ENCODE measurements around the gene ZNF319.

Gene ZNF319

DNA sequence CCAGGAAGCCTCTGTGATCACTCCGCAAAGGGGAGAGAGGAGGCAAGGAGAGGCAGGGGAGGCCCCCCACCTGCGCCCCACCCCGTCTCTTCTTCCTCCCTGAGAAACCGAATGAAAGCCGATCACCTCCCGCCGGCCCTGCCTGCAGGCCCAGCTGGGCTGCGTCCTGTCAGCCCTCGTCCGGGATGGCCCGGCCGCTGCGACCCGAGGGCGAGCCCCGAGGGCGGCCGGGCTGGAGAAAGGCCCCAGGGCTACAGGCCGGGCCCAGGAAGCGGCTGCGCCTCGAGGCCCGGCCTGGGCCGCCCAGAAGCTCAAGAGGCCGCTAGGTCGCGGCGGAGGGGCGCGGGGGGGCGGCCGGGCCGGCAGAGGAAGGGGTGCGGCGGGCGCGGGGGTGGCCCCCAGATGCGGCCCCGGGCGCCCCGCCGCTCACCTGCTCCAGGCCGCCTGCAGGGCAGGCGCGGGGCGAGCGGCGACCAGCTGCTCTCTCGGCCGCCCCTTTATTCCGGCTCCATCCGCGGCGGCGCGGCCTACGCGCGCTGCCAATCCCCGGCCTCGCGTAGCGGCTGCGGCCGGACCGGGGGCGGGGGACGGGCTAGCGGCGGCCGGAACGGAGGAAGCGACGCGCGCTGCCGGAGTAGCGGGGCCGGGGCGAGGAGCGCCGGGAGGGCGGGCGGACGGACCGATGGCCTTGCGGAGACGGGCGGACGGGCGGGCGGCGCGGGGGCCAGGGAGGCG, at the start of gene ZNF319:
Gene ZNF319, minus strand, starts transcription at position 702 of the 735 bp plus-strand sequence. CDS start 2,407 bp downstream, outside the sequence.
- DNase-seq = no peak

DNA sequence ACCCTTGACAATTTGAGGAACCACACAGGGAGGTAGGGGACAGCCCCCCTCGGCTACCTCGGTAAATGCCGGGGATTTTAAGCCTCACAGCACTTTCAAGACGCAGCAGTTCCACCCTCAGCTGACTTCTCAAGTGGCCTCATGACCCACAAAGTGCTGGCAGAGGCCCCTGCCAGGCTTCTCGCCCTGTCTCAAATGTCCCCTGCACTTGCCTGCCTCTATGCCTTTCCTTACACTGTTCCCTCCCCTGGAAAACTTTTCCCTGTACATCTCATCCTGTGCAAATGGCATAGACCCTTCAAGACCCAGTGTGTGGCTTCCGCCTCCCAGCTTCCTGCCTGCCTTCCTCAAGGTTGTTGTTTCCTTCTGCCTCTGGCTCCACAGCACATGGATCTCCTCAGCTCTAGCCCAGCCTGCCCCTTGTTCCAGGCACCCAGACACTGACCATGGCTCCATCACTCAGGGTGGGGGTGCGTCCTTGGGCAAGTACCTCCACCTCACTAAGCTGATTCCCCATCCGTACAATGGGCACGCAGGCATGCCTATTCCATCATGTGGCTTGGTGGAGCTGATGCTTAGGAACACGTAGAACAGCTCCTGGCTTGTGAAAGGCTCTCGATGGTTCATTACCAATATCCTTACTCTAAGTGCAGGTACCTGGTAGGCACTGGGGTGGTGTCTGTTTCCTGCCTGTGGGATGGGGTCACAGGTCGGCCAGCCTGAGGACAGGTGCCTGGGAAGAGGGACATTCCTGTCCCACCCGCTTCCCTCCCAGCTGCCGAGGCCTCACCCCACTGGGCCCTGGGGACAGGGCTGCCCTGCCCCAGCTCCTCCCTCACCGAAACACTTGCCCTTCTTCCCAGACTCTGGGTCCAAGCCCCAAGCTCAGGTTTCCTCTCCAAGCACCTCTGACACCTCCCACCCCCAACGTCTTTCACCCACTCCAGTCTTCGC, 49.0 kb upstream of the ZNF319 start:
- no peak for DNase-seq

DNA sequence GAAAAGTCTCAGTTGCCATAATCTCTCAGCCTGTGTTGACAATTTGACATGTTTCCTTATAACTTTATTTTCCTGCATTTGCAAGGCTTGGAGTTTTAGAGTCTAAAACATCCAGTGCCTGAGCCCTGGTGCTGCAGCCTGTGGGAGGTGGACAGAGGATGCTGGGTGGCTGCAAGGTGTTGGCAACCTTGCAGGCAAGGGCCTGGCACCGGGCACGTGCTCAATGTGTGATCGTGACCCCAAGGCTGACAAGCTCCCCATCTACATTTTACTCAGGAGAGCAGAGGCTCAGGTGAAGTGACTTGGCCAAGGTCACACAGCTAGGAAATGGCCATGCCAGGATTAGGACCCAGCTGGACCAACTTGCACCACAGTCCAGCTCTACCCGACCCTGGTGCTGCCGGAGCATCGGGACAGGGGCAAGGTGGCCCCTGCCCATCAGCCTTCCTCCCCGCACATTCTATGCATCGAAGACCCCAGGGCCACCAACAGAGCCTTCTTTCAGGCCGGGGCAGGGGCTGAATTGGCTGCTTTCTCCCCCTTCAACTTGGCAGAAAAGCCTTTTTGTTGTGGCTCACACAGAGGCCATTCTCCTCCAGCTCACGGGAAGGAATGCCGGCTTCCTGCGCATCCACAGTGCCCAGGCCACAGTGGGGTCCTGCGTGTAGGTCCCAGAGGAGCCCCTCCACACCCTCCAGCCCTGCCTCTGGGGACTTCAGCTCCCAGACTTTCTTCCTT, 48.2 kb upstream of the ZNF319 start:
- DNase-seq = no peak

DNA sequence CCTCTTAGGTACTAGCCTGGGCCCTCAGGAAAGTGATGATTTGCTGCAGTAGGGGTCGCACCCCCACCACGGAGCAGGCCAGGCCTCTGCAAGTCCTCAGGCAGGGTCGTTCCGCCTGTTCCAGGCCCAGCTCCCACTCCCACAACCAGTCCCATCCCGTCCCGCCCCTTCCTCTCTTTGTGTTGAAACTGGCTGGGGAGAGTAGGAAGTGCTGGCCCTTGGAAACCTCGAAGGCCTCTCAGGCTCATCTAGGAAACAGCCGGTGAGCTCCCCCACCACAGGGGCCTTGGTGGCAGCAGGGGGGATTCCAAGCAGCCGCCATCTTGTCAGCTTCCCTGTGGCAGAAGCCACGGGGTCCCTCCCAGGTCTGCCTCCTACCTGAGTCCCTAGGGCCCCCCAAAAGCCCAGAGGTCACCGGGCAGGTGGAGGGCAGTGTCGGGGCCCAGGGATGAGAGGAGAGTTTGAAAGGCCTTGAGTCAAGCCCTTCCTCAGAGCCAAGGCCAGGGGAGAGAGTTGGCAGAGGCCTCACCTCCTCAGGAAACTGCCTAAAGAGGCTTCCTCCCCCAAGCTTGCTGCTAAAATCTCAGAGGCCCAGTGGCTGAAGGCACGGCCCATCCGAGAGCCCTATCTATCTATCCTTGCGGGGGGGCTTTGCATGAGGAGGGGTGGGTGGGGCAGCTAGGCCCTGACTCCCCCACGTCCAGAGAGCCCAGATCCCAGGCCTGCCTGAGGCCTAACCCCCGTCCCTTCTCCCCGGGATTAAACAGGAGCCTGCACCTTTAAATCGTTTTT, 47.3 kb upstream of the ZNF319 start:
- DNase-seq = no peak

GRCh38 chr16:58046936-58047335, 46.5 kb upstream of the ZNF319 start:
- no peak for DNase-seq

GRCh38 chr16:58046054-58046881, 45.8 kb upstream of the ZNF319 start:
- DNase-seq = no peak

- no peak for DNase-seq
These were observed 44.6 kb upstream of the ZNF319 start for GRCh38 chr16:58045096-58045495.

- no peak for DNase-seq
These were observed 44.0 kb upstream of the ZNF319 start for GRCh38 chr16:58044266-58045019.

DNA sequence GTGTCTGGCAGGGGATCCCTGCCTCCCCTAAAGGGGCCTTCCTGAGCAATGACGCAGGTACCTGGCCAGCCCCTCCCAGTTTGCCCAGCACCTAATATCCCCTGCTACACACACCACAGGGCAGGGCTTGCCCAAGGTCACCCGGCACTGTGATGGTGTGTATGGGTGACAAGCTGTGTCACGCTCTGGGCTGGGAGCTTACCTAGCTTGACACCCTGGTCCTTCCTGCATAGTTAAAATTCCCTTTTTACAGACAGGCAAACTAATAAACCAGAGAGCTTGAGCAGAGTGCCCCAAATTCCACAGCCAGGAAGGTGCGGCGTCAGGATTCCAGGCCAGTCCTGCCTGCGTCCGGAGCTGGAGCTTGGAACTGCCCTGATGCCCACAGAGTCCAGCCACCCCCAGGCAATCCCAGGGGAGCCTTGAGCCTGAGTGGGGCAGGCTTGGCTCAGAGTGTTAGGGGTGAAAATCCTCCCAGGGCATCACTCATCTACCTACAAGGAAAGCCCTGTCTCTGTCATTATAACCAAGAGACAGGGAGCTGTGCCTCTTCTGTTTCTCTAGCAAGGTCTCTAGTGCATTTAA, 43.2 kb upstream of the ZNF319 start:
- no peak for DNase-seq

DNA sequence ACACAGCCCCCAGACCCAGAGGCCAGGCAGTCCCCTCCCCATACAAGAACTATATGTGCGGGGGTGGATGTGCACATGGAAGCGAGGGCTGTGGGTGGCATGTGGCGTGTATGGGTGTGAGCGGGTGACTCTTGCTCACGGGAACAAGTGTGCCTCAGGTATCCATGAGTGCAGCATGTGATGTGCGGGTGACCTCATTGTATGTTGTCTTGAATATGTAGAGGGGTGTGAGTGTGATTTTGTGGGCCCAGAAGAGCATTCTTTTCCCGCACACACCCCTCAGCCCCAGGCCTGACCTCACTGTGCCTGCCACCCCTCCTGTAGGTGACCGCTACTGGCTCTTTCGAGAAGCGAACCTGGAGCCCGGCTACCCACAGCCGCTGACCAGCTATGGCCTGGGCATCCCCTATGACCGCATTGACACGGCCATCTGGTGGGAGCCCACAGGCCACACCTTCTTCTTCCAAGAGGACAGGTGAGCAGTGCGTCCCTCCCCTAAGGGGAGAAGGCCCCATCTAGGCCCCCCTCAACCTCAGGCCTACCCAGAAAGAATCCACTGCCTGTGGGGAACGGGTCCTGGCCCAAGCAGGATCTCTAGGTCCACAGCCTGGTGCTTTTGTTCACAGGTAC, 42.5 kb upstream of the ZNF319 start:
- DNase-seq = no peak

GRCh38 chr16:58042001-58042885, 41.8 kb upstream of the ZNF319 start:
- no peak for DNase-seq

GRCh38 chr16:58041628-58041955, 41.1 kb upstream of the ZNF319 start:
- no peak for DNase-seq

GRCh38 chr16:58040945-58041627, 40.6 kb upstream of the ZNF319 start:
- DNase-seq = no peak

- DNase-seq = no peak
These were observed 40.0 kb upstream of the ZNF319 start for GRCh38 chr16:58040496-58040846.

- DNase-seq = no peak
These were observed 39.5 kb upstream of the ZNF319 start for GRCh38 chr16:58039829-58040495.

DNA sequence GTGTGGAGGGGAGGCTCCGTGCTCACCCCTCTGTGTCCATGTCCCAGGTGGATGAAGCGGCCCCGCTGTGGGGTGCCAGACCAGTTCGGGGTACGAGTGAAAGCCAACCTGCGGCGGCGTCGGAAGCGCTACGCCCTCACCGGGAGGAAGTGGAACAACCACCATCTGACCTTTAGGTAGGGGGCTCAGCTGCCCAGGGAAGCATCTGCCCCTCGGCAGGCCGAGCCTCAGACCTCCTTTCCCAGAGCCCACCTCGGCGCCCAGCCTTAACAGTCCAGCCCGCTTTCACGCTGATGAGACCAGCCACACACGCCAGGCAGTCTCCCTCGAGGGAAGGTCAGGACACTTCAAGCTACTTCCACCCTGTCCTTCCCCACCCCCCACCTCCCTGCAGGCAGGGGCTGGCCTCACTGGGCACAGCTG, 37.8 kb upstream of the ZNF319 start:
- DNase-seq = no peak

GRCh38 chr16:58037365-58038057, 37.0 kb upstream of the ZNF319 start:
- DNase-seq = no peak
